ENCODE measurements around the gene TST. TPM values are rescaled to one million over a fixed set of nuclear protein-coding genes. Genes with fewer than 3 reads are reported as not detected.

TST gene
- polyA plus RNA-seq, 1 of the 3 experiments (the other 2 are of a cell fraction), result 49.4 TPM

DNA sequence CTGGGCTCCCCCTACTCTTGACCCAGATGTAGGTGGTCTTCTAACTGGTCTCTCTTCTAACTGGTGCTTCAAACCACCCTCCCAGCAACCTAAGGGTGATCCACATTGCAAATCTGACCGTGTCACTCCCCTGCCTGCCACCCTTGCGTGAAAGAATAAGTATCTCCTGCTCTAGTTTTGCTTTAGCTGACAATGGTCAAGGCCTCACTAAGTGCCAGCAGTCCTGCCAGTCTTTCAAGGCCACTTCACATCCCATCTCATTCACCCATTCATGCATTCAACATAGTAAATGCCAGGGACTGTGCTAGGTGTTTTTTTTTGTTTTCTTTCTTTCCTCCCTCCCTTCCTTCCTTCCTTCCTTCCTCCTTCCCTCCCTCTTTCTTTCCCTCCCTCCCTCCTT is 30.0 kb upstream of the TST start:
- H3K9ac ChIP-seq, result no peak overlapping the region
- H3K4me1 ChIP-seq (ENCODE audit: control insufficient read depth in 1 of 2, insufficient read depth in 2 of 2, low read depth in 1 of 2, low read length in 1 of 2), result peaks cover 0 to 10% of the 10 kb centered on the region in 2 experiments; a peak in 1 of 4 replicates
- no peak overlapping the region for H3K4me3 ChIP-seq (ENCODE audit: low read depth in 2 of 2, low read length in 1 of 2)
- TF ChIP-seq RXRA (IDR thresholded peaks at IDR 0.05; ENCODE audit: borderline replicate concordance, low read depth) (no peak), SMC3 (IDR thresholded peaks at IDR 0.05; ENCODE audit: low read depth, low read length) (no peak), EP300 (IDR thresholded peaks at IDR 0.05; ENCODE audit: borderline replicate concordance in 1 of 2, low read depth in 1 of 2, low read length in 1 of 2) (no peak), MXI1 (IDR thresholded peaks at IDR 0.05; ENCODE audit: low read depth, low read length) (no peak), SIN3A (IDR thresholded peaks at IDR 0.05; ENCODE audit: borderline replicate concordance, low read depth, low read length) (no peak), TEAD4 (IDR thresholded peaks at IDR 0.05; ENCODE audit: borderline replicate concordance, insufficient read depth) (no peak), YY1 (IDR thresholded peaks at IDR 0.05; ENCODE audit: low read depth) (no peak), TAF1 (IDR thresholded peaks at IDR 0.05; ENCODE audit: borderline replicate concordance, low read depth, low read length) (no peak), RAD21 (IDR thresholded peaks at IDR 0.05; ENCODE audit: low read length) (no peak), EZH2phosphoT487 (IDR thresholded peaks at IDR 0.05; ENCODE audit: borderline replicate concordance, low read depth) (no peak)
- TF ChIP-seq, protein P1, sequence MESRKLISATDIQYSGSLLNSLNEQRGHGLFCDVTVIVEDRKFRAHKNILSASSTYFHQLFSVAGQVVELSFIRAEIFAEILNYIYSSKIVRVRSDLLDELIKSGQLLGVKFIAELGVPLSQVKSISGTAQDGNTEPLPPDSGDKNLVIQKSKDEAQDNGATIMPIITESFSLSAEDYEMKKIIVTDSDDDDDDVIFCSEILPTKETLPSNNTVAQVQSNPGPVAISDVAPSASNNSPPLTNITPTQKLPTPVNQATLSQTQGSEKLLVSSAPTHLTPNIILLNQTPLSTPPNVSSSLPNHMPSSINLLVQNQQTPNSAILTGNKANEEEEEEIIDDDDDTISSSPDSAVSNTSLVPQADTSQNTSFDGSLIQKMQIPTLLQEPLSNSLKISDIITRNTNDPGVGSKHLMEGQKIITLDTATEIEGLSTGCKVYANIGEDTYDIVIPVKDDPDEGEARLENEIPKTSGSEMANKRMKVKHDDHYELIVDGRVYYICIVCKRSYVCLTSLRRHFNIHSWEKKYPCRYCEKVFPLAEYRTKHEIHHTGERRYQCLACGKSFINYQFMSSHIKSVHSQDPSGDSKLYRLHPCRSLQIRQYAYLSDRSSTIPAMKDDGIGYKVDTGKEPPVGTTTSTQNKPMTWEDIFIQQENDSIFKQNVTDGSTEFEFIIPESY (IDR thresholded peaks at IDR 0.05; ENCODE audit: borderline replicate concordance, low read depth), result no peak
- TF ChIP-seq, protein P2, sequence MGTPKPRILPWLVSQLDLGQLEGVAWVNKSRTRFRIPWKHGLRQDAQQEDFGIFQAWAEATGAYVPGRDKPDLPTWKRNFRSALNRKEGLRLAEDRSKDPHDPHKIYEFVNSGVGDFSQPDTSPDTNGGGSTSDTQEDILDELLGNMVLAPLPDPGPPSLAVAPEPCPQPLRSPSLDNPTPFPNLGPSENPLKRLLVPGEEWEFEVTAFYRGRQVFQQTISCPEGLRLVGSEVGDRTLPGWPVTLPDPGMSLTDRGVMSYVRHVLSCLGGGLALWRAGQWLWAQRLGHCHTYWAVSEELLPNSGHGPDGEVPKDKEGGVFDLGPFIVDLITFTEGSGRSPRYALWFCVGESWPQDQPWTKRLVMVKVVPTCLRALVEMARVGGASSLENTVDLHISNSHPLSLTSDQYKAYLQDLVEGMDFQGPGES (IDR thresholded peaks at IDR 0.05; ENCODE audit: low read depth, low read length), result no peak
- TF ChIP-seq, protein P3, sequence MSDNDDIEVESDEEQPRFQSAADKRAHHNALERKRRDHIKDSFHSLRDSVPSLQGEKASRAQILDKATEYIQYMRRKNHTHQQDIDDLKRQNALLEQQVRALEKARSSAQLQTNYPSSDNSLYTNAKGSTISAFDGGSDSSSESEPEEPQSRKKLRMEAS (IDR thresholded peaks at IDR 0.05; ENCODE audit: low read depth), result no peak
- no peak overlapping the region for H3K27ac ChIP-seq (ENCODE audit: low read depth in 2 of 2, low read length in 1 of 2)
- H4K20me1 ChIP-seq (ENCODE audit: insufficient read depth), result no peaks in the 10 kb centered on the region
- H3K79me2 ChIP-seq (ENCODE audit: insufficient read depth), result peaks cover 16% of the 10 kb centered on the region; the same call in 1 of the 2 replicates
- H3K36me3 ChIP-seq (replicated peaks in 1 of 2; ENCODE audit: control insufficient read depth in 1 of 2, insufficient read depth in 2 of 2, low read length in 1 of 2), result peaks cover 0 to 8% of the 10 kb centered on the region in 2 experiments
- POLR2A ChIA-PET, result no interaction called here
- DNase-seq, result no peak
- no peaks in the 10 kb centered on the region for H3K9me3 ChIP-seq
- H3K4me2 ChIP-seq, result no peak overlapping the region
- no peaks in the 10 kb centered on the region for H3K27me3 ChIP-seq (ENCODE audit: insufficient read depth)
- no peak overlapping the region for H2AFZ ChIP-seq (ENCODE audit: low read depth)
- WGBS (ENCODE audit: low lambda C conversion rate), result 57% methylated on average over 2 of the region's 2 CpGs
- H3F3A ChIP-seq (replicated peaks; ENCODE audit: insufficient read depth), result no peaks in the 10 kb centered on the region
- no peaks in the 10 kb centered on the region for H3K9me2 ChIP-seq
- CTCF ChIA-PET, result no interaction called here

DNA sequence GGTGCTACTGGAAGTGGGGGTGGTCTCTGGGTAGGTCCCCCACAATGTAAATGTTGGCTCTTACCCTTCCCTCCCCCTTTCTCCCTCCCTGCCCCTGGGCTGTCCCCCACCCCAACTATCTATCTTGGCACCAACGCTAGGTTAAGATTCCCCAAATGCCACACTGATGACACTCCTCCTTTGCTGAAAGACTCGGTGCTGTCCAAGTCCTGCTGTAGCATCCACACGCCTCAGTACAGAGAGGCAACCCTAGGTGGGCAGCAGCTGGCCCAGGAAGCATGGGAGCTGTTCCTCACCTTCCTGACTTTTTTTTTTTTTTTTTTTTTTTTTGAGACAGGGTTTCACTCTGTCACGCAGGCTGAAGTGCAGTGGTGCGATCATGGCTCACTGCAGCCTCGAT is 28.9 kb upstream of the TST start:
- H3K4me1 ChIP-seq (ENCODE audit: control insufficient read depth in 1 of 2, insufficient read depth in 2 of 2, low read depth in 1 of 2, low read length in 1 of 2), result peaks cover 0 to 10% of the 10 kb centered on the region in 2 experiments; a peak in 1 of 4 replicates
- H3K9ac ChIP-seq, result no peak overlapping the region
- H4K20me1 ChIP-seq (ENCODE audit: insufficient read depth), result no peaks in the 10 kb centered on the region
- no peaks in the 10 kb centered on the region for H3K36me3 ChIP-seq (replicated peaks in 1 of 2; ENCODE audit: control insufficient read depth in 1 of 2, insufficient read depth in 2 of 2, low read length in 1 of 2)
- WGBS (ENCODE audit: low lambda C conversion rate), result 75% methylated on average over 6 of the region's 6 CpGs
- H3K9me3 ChIP-seq, result no peaks in the 10 kb centered on the region
- TF ChIP-seq, protein P2 (IDR thresholded peaks at IDR 0.05; ENCODE audit: low read depth, low read length), result no peak
- TF ChIP-seq, protein P4, sequence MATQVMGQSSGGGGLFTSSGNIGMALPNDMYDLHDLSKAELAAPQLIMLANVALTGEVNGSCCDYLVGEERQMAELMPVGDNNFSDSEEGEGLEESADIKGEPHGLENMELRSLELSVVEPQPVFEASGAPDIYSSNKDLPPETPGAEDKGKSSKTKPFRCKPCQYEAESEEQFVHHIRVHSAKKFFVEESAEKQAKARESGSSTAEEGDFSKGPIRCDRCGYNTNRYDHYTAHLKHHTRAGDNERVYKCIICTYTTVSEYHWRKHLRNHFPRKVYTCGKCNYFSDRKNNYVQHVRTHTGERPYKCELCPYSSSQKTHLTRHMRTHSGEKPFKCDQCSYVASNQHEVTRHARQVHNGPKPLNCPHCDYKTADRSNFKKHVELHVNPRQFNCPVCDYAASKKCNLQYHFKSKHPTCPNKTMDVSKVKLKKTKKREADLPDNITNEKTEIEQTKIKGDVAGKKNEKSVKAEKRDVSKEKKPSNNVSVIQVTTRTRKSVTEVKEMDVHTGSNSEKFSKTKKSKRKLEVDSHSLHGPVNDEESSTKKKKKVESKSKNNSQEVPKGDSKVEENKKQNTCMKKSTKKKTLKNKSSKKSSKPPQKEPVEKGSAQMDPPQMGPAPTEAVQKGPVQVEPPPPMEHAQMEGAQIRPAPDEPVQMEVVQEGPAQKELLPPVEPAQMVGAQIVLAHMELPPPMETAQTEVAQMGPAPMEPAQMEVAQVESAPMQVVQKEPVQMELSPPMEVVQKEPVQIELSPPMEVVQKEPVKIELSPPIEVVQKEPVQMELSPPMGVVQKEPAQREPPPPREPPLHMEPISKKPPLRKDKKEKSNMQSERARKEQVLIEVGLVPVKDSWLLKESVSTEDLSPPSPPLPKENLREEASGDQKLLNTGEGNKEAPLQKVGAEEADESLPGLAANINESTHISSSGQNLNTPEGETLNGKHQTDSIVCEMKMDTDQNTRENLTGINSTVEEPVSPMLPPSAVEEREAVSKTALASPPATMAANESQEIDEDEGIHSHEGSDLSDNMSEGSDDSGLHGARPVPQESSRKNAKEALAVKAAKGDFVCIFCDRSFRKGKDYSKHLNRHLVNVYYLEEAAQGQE (IDR thresholded peaks at IDR 0.05; ENCODE audit: low read depth, low read length), result peak; percentile 88
- TF ChIP-seq, protein P5, sequence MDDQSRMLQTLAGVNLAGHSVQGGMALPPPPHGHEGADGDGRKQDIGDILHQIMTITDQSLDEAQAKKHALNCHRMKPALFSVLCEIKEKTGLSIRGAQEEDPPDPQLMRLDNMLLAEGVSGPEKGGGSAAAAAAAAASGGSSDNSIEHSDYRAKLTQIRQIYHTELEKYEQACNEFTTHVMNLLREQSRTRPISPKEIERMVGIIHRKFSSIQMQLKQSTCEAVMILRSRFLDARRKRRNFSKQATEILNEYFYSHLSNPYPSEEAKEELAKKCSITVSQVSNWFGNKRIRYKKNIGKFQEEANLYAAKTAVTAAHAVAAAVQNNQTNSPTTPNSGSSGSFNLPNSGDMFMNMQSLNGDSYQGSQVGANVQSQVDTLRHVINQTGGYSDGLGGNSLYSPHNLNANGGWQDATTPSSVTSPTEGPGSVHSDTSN (IDR thresholded peaks at IDR 0.05), result no peak
- H3K27ac ChIP-seq (ENCODE audit: low read depth in 2 of 2, low read length in 1 of 2), result no peak overlapping the region
- peaks cover 14% of the 10 kb centered on the region; the same call in 1 of the 2 replicates for H3K79me2 ChIP-seq (ENCODE audit: insufficient read depth)
- no peak overlapping the region for H3K4me3 ChIP-seq (ENCODE audit: low read depth in 2 of 2, low read length in 1 of 2)
- no peaks in the 10 kb centered on the region for H3K9me2 ChIP-seq
- H3K27me3 ChIP-seq (ENCODE audit: insufficient read depth), result no peaks in the 10 kb centered on the region
- POLR2A ChIA-PET, result interaction anchor here (0.6 kb wide), 1 partner anchor 457 kb away, joined by 3 read pairs; no protein-coding TSS in a partner anchor
- no peak overlapping the region for H3K4me2 ChIP-seq
- DNase-seq, result no peak
- CTCF ChIA-PET, result no interaction called here
- no peak overlapping the region for H2AFZ ChIP-seq (ENCODE audit: low read depth)
- no peaks in the 10 kb centered on the region for H3F3A ChIP-seq (replicated peaks; ENCODE audit: insufficient read depth)

Data from SK-N-SH (cell line).